ENCODE data around the gene RIC1.
"Not testable (repeated sequence)": the region's sequence is repeated elsewhere in the genome, so short reads cannot be mapped to it uniquely, and the experiment has no call there.

RIC1 gene

DNA sequence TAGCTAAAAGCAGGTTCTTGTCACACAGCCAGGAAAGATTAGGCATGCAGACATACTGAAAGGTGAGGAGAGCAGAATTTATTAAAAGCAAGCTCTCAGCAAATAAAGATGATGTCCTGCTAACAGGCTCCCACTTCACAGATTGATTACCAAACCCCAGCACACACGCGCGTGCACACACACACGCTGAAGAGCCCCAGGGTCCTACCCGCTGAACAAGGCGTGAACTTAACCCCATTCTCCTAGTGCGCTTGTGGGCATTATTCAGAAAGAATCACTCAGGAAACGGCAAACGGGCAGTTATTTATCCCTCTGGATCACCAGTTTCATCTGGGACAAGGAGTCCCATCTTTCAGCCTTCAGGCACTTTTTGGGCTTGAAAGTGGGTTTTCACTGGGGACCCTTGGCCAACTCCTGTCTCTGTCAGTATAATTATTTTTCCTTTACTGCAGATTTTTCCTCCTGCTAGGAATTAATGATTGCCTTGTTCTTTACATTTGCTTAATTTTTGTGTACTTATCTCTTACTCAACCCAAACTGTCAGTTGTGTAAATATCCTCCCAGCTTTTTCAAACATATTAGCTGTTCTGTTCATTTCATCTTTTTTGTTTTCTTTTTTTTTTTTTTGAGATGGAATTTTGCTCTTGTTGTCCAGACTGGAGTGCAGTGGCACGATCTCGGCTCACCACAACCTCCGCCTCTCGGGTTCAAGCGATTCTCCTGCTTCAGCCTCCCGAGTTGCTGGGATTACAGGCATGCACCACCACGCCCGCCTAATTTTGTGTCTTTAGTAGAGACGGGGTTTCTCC is 92.6 kb downstream of the RIC1 start:
- DNase-seq (ENCODE audit: low read depth, low spot score), result no peak

DNA sequence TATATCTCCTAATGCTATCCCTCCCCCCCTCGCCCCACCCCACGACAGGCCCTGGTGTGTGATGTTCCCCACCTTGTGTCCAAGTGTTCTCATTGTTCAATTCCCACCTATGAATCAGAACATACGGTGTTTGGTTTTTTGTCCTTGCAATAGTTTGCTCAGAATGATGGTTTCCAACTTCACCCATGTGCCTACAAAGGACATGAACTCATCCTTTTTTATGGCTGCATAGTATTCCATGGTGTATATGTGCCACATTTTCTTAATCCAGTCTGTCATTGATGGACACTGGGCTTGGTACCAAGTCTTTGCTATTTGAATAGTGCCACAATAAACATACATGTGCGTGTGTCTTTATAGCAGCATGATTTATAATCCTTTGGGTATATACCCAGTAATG is 93.8 kb downstream of the RIC1 start:
- DNase-seq (ENCODE audit: low read depth, low spot score), result not testable (repeated sequence)

DNA sequence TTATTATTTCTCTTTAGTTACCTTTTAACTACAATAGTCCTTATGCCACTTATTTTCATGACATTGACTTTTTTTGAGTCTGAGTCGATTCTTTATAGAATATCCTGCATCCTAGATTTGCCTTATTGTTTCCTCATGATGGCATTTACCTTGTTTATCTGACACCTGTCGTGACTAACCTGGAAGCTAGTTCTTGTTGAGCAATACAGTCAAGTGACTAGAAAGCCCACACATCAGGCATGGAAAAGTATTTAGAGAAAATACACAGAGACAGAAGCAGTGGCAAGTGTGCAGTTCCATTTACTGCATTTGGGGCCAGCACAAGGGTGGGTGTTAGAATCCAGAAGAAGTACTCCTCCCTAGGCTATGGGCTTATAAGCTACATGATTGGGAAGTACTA is 106.2 kb downstream of the RIC1 start:
- no peak for DNase-seq (ENCODE audit: low read depth, low spot score)

DNA sequence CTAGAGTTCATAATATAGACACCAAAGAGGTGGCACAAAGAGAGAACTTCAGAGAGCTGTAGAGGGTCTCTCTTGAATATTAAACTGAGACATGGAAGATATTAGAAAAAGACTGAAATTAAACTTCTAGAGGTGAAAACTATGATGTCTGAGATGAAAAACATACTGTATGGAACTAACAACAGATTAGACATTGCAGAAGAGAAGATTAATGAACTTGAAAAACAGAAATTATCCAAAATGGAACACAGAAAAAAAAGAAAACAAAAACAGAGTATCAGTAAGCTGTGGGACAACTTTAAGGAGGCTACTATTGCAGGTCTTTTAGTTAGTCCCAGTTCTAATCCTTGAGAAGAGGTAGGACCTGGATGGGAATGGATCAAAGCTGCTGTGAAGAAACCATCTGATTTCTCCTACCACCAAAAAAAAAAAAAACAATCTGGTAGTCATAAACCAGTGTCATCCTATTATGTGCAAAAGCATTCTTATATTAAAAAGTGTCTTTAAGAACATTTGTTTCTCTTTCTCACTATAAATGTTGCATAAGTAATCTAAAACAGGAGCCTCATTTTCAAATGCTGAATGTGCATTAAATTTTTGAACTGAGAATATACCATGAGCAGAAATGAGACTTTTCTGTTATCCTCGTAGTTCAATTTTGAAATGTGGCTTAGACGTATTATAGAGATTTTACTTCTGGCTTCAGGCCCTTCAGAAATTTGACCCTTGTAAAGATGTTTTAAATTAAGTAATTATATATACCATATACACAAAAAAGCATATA is 107.8 kb downstream of the RIC1 start:
- no peak for DNase-seq (ENCODE audit: low read depth, low spot score)

DNA sequence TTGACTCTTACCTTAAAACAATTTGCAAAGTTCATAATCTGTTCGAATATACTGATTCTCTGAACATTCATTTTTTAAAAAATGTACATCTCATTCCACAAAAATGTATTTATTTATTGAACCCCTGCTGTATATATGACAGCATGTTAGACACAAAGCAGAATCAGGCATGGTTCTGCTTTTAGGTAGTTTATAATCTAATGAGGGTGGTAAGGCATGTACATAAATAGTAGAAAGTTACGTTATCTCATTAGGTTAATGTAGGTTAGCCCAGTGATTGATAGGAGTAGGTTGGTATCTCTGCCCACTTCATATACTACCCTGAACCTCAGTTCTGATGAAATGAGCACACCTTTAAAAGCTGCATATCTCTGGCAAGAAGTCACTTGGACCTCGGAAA is 114.2 kb downstream of the RIC1 start:
- no peak for DNase-seq (ENCODE audit: low read depth, low spot score)

DNA sequence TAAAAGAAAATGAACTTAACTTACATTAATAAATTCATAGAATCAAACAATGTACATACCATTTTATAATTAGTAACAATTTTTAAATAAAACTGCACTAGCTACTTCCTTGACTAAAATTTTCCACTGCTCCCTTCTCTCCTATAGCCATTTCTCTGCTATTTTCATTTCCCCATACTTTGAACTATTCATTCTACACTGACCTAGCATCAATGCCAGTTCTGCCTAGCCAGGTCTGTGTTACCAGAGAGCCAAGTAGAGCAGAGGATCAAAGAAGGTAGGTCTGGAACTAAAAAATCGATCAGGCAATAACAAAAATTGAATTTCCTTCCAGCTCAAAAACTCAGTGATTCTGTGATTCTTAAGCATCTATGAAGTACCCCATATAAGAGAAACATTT is 119.5 kb downstream of the RIC1 start:
- no peak for DNase-seq (ENCODE audit: low read depth, low spot score)

DNA sequence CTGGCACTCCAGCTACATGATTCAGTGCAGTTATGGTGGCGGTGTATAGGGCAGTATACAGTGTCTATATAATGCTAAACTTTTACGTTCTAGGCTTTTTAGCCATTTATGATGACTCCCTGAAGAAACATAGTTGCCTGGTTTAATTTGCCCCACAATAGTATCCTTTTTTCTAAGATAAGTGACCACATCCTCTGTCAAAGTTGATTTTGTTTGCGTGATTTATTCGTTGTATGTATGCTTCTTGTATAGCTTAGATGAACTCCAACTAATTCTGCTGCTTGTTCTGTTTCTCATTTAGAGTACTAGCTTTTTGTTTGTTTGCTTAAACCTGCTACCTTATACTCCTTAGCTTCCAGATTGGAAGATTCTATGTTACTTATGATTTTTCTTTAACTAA is 120.4 kb downstream of the RIC1 start:
- DNase-seq (ENCODE audit: low read depth, low spot score), result no peak

DNA sequence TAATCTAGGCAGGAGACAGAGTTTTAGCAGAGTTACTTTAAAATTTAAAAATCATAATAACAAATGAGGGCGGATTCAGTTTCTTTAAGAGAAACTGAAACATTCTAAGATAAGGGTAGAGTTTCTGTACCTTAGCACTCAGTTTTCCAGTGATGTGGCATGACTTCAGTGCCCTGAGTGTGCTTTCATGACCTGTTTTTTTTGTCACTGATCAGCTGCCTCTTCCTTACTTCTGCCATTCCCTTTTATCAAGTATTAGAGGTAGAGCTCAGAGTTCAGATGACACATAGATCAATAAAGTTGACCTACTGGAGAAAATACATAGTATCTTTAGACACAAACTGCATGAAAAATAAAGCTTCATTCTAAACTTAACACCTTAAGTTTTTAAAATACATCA is 121.7 kb downstream of the RIC1 start:
- no peak for DNase-seq (ENCODE audit: low read depth, low spot score)

DNA sequence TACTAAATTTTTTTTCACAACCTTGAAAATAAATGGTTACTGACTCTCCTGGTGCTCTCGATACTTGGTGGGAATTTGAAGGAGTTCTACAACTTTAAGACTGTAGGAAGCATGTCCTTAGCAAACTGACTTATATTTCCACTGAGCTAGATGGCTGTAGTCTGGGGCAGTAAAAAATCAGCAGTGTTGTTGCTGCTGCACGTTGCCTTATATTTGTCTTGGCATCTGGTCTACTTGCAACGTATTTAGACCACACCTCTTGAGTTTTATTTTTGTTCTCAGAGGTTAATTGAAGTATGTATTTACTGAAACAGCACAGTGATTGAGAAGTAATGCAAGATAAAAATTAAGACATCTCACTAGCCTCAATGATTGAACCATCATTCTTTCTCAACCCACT is 127.7 kb downstream of the RIC1 start:
- DNase-seq (ENCODE audit: low read depth, low spot score), result no peak

DNA sequence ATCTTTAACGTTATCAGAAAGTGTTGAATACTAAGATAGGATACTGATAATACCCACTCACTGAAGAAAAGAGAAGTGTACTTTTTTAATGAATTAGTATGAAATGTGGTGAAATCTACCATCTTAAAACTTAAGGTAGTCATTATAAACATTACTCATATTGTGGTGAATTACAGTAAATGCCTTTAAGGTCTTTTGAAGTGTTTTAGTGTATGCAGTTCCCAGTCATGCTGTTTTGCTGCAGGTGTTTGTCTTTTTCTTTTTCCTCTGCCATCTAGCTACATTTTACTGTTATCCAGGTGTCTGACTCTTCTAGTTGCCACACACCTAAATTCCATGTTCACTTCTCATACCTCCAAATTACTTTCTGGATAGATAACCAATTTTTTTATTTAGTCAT is 131.4 kb downstream of the RIC1 start:
- DNase-seq (ENCODE audit: low read depth, low spot score), result no peak

DNA sequence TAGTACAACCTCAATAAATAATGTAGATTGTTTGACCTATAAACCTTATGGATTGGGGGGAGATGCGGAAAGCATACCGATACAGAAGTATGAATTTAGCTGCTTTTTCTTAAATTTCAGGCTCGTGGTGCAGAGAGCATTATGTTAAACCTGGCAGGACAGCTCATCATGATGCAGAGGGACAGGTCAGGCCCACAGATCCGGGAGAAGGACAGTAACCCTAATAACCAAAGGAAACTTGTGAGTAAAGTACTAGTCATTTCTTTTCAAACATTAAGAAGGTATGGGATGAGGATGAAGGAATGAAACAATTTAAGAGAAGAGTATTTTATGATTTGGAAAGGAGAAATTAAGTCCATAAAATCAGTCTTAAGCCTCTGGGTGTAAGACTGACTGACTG is 133.5 kb downstream of the RIC1 start:
- DNase-seq (ENCODE audit: low read depth, low spot score), result no peak

DNA sequence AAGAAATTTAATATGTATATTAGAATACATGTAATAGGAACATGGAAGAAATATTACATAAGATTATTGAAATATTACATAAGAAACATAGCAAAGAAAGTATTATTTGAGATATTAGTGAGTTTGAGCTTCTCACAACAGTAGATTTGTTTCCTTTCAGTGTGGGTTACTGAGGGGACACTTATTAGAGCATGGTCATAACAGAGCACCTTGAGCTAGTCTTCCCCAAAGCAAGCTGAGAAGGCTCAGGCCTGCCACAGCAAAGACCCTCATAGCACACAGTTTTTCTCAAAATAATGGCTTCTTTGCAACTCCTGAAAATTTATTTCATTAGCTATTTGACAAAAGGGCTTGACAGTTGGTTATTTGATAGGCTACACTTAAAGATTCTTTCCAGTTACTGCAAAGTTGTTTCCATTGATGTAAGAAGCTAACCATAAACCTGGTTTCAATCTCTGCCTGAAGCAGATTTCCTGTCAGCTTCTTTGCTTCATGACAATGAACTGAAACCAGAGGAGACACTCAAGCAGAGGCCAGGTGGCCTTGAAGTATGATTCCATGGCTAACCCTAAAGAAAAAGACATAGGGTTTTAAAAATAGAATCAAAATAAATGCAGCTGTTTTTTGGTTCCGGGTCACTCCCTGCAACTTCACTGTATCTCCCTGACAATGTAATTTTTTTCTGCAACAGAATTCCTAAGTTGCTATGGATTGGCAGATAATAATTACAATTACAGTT is 135.4 kb downstream of the RIC1 start:
- DNase-seq (ENCODE audit: low read depth, low spot score), result no peak

DNA sequence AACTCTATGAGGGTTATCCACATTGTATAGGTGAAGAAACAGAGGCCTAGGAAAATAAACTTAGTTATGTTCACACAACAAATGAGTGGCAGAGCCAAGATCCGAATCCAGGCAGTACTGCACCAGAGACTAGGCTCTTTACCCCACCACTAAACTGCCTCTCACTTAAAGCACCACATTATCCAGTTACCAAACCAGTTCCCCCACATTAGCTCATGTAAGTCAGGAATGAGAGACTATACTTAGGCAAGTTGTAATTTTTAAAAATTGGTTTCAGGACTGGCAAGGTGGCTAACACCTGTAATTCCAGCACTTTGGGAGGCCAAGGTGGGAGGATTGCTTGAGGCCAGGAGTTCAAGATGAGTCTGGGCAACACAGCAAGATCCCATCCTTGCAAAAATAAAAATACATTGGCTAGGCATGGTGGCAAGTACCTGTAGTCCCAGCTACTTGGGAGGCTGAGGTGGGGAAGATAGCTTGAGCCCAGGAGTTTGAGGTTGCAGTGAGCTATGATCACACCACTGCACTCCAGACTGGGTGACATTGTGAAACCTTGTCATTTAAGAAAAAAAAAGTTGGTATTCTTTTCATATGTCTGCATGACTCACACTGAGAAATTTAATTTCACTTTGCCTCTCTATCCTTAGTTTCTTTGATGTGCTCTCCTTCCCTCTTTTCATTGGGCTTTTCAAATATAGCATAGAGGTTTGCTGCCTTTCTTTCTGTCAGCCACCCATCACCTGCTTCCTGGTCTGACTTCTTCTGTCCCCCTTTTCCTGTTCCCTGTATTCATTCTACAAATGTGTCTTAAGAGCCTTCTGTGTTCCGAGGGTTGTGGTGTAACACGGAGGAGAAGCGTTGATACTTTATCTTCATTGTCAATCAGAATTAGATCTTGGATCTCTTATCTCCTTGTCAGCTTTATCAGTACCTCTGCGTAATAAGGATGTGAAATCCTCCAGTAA is 139.3 kb downstream of the RIC1 start:
- no peak for DNase-seq (ENCODE audit: low read depth, low spot score)

DNA sequence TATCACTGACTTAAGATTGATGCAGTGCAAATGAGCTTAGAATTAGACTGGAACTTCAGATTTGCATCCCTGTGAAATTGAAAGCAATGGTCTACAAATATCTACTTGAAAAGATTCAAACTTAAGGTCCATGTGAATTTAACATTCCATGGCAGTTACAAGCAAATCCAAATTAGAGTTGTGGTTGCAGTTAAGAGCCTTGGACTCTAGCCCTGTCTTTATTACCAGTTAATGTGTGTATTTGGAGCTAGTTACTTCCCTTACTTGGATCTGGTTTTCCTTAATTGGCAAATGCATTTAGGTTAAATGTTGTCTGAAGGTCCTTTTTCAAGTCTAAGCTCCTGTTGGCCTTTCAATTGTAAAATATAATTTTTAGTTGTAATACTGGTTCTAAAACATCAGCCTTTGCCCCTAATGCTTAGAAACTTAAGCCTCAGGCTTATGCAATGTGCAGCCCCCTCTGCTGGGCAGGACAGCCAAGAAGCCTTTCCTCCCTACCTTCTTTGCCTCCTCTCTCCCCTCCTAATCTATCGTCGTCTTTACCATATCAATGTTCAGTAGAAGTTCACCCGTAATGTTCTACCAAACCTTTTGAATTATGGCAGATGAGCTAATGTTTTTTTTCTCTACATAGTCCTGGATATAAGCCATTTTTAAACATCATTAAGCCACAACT is 144.6 kb downstream of the RIC1 start:
- DNase-seq (ENCODE audit: low read depth, low spot score), result no peak

DNA sequence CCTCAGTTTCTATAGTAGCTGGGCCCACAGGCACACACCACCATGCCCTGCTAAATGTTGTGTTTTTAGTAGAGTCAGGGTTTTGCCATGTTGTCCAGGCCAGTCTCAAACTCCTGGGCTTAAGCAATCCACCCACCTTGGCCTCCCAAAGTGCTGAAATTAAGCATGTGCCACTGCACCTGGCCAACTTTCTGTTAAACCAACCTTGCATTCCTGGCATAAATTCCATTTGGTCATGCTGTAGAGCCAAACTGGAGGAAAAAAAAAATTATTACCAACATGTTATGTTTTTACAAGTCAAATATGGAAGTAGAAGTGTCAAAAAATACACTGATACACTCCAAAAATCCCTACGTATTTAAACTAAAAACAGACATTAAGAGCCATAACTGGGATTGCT is 149.9 kb downstream of the RIC1 start:
- DNase-seq (ENCODE audit: low read depth, low spot score), result no peak

DNA sequence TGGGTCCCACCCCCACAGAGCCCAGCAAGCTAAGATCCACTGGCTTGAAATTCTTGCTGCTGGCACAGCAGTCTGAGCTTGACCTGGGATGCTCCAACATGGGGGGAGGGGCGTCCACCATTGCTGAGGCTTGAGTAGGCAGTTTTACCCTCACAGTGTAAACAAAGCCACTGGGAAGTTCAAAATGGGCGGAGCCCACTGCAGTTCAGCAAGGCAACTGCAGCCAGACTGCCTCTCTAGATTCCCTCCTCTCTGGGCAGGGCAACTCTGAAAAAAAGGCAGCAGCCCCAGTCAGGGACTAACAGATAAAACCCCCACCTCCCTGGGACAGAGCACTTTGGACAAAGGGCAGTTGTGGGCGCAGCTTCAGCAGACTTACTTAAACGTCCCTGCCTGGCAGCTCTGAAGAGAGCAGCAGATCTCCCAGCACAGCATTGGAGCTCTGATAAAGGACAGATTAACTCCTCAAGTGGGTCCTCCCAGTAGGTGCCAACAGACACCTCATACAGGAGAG is 150.9 kb downstream of the RIC1 start:
- not testable (repeated sequence) for DNase-seq (ENCODE audit: low read depth, low spot score)

DNA sequence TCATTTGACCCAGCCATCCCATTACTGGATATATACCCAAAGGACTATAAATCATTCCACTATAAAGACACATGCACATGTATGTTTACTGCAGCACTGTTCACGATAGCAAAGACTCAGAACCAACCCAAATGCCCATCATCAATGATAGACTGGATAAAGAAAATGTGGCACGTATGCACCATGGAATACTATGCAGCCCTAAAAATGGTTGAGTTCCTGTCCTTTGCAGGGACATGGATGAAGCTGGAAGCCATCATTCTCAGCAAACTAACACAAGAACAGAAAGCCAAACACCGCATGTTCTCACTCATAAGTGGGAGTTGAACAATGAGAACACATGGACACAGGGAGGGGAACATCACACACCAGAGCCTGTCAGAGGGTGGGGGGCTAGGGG is 154.5 kb downstream of the RIC1 start:
- not testable (repeated sequence) for DNase-seq (ENCODE audit: low read depth, low spot score)

DNA sequence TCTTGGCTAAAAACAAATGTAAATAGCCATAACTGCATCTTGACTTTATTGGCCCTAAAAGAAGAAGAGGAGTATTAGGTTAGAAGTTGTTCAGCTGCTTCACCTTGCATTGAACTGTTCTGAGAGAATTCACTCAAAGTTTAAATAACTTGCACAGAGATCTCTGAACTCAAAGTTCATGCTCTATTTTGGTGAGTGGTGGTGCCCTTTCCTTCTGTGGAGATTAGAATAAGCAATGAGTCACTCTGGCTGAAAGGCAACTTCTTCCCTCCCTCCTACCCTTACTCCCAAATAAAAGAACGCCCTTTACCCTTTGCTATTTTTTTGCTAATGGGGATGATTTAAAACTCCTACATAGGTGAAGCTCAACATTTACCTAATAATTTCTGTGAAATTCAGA is 155.1 kb downstream of the RIC1 start:
- DNase-seq (ENCODE audit: low read depth, low spot score), result no peak

DNA sequence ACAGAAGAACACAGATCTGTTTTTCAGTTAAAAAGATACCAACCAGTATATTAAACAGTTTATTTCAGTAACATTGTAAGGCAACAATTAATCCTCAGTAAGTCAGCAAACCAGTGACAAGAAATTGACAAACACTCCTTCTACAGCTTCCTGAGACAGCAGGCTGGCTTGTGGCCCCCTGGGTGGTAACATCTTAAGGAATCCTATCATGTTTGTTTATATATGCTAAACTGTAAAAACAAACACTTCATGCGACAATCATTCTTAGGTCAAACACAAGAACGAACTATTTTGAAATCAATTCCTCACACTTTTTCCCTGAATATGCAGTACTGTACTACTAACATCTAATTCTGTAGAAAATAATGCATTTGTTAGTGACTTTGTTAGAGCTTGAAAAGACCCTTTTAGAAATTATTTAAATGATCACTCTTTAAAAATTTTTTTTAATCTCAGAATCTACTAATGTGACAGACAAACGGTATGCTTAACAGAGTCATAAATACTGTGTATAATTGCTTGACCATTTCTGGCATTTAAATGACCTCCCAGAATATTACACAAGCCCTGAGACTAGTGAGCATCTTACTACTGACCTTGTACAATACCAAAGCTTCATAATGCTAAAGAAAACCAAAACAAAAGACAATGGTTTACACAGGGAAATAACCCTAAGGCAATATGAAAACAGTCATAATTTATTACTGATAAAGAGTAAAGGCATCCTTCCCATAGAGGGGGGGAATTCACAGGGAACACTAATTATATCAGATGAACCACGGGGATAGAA is 155.8 kb downstream of the RIC1 start:
- no peak for DNase-seq (ENCODE audit: low read depth, low spot score)
